ENCODE results near the gene TEAD3.

TEAD3 gene

GRCh38 chr6:35453236-35453635 is 43.6 kb downstream of the TEAD3 start:
- Histone ChIP-seq H3K9ac (ENCODE audit: low read depth, low read length) (no peak overlapping the region), H3K27me3 (ENCODE audit: control insufficient read depth, insufficient read depth, low read length) (peaks cover 6% of the 10 kb centered on the region), H3K4me1 (ENCODE audit: control insufficient read depth, insufficient read depth, low read length) (peaks cover 11% of the 10 kb centered on the region), H3K4me3 (ENCODE audit: low read depth, low read length) (peak overlapping the region; percentile 79), H3K36me3 (ENCODE audit: control insufficient read depth, insufficient read depth, low read length) (peaks cover 12% of the 10 kb centered on the region), H3K9me3 (ENCODE audit: control insufficient read depth, insufficient read depth, low read length) (no peaks in the 10 kb centered on the region)

- Histone ChIP-seq H3K9me3 (ENCODE audit: control insufficient read depth, insufficient read depth, low read length) (no peaks in the 10 kb centered on the region), H3K4me1 (ENCODE audit: control insufficient read depth, insufficient read depth, low read length) (peaks cover 11% of the 10 kb centered on the region), H3K4me3 (ENCODE audit: low read depth, low read length) (peak within 1 kb of the TSS; percentile 79), H3K27me3 (ENCODE audit: control insufficient read depth, insufficient read depth, low read length) (peaks cover 6% of the 10 kb centered on the region), H3K9ac (ENCODE audit: low read depth, low read length) (no peak within 1 kb of the TSS), H3K36me3 (ENCODE audit: control insufficient read depth, insufficient read depth, low read length) (peaks cover 12% of the 10 kb centered on the region)
These were observed 44.4 kb downstream of the TEAD3 start, which contains the start of gene FANCE for GRCh38 chr6:35452183-35453090. Gene FANCE (plus strand): TSS chr6:35452338. CDS start chr6:35452546, 208 bp downstream.

- no peak overlapping the region for H3K9ac ChIP-seq (ENCODE audit: low read depth, low read length)
- H3K4me3 ChIP-seq (ENCODE audit: low read depth, low read length), result peak overlapping the region; percentile 52
- H3K36me3 ChIP-seq (ENCODE audit: control insufficient read depth, insufficient read depth, low read length), result peaks cover 9% of the 10 kb centered on the region
- no peaks in the 10 kb centered on the region for H3K9me3 ChIP-seq (ENCODE audit: control insufficient read depth, insufficient read depth, low read length)
- H3K27me3 ChIP-seq (ENCODE audit: control insufficient read depth, insufficient read depth, low read length), result peaks cover 6% of the 10 kb centered on the region
- H3K4me1 ChIP-seq (ENCODE audit: control insufficient read depth, insufficient read depth, low read length), result peaks cover 11% of the 10 kb centered on the region
These were observed 45.3 kb downstream of the TEAD3 start for GRCh38 chr6:35451354-35452182.

GRCh38 chr6:35449287-35449881 is 47.5 kb downstream of the TEAD3 start:
- Histone ChIP-seq H3K9ac (ENCODE audit: low read depth, low read length) (no peak overlapping the region), H3K4me3 (ENCODE audit: low read depth, low read length) (no peak overlapping the region), H3K9me3 (ENCODE audit: control insufficient read depth, insufficient read depth, low read length) (no peaks in the 10 kb centered on the region), H3K27me3 (ENCODE audit: control insufficient read depth, insufficient read depth, low read length) (peaks cover 6% of the 10 kb centered on the region), H3K4me1 (ENCODE audit: control insufficient read depth, insufficient read depth, low read length) (peaks cover 7% of the 10 kb centered on the region), H3K36me3 (ENCODE audit: control insufficient read depth, insufficient read depth, low read length) (no peaks in the 10 kb centered on the region)

GRCh38 chr6:35448191-35448590 is 48.7 kb downstream of the TEAD3 start:
- Histone ChIP-seq H3K4me1 (ENCODE audit: control insufficient read depth, insufficient read depth, low read length) (peaks cover 5% of the 10 kb centered on the region), H3K36me3 (ENCODE audit: control insufficient read depth, insufficient read depth, low read length) (no peaks in the 10 kb centered on the region), H3K9me3 (ENCODE audit: control insufficient read depth, insufficient read depth, low read length) (no peaks in the 10 kb centered on the region), H3K4me3 (ENCODE audit: low read depth, low read length) (no peak overlapping the region), H3K9ac (ENCODE audit: low read depth, low read length) (no peak overlapping the region), H3K27me3 (ENCODE audit: control insufficient read depth, insufficient read depth, low read length) (peaks cover 6% of the 10 kb centered on the region)

- H3K9me3 ChIP-seq (ENCODE audit: control insufficient read depth, insufficient read depth, low read length), result no peaks in the 10 kb centered on the region
- H3K27me3 ChIP-seq (ENCODE audit: control insufficient read depth, insufficient read depth, low read length), result no peaks in the 10 kb centered on the region
- H3K4me3 ChIP-seq (ENCODE audit: low read depth, low read length), result no peak overlapping the region
These were observed 51.2 kb downstream of the TEAD3 start for GRCh38 chr6:35445691-35446090.

GRCh38 chr6:35443341-35444030 is 53.4 kb downstream of the TEAD3 start:
- H3K36me3 ChIP-seq (ENCODE audit: control insufficient read depth, insufficient read depth, low read length), result no peaks in the 10 kb centered on the region
- no peaks in the 10 kb centered on the region for H3K27me3 ChIP-seq (ENCODE audit: control insufficient read depth, insufficient read depth, low read length)
- no peak overlapping the region for H3K4me3 ChIP-seq (ENCODE audit: low read depth, low read length)
- H3K4me1 ChIP-seq (ENCODE audit: control insufficient read depth, insufficient read depth, low read length), result no peaks in the 10 kb centered on the region
- no peak overlapping the region for H3K9ac ChIP-seq (ENCODE audit: low read depth, low read length)
- no peaks in the 10 kb centered on the region for H3K9me3 ChIP-seq (ENCODE audit: control insufficient read depth, insufficient read depth, low read length)

More at GRCh38 chr6:35445691-35446090, 51.2 kb downstream of the TEAD3 start:
- Histone ChIP-seq H3K4me1 (ENCODE audit: control insufficient read depth, insufficient read depth, low read length) (no peaks in the 10 kb centered on the region), H3K36me3 (ENCODE audit: control insufficient read depth, insufficient read depth, low read length) (no peaks in the 10 kb centered on the region), H3K9ac (ENCODE audit: low read depth, low read length) (no peak overlapping the region)

- no peaks in the 10 kb centered on the region for H3K27me3 ChIP-seq (ENCODE audit: control insufficient read depth, insufficient read depth, low read length)
- no peaks in the 10 kb centered on the region for H3K9me3 ChIP-seq (ENCODE audit: control insufficient read depth, insufficient read depth, low read length)
- no peak overlapping the region for H3K9ac ChIP-seq (ENCODE audit: low read depth, low read length)
These were observed 54.2 kb downstream of the TEAD3 start for GRCh38 chr6:35442693-35443092.

GRCh38 chr6:35441642-35442041 is 55.2 kb downstream of the TEAD3 start:
- Histone ChIP-seq H3K4me1 (ENCODE audit: control insufficient read depth, insufficient read depth, low read length) (no peaks in the 10 kb centered on the region), H3K27me3 (ENCODE audit: control insufficient read depth, insufficient read depth, low read length) (no peaks in the 10 kb centered on the region), H3K9me3 (ENCODE audit: control insufficient read depth, insufficient read depth, low read length) (no peaks in the 10 kb centered on the region), H3K4me3 (ENCODE audit: low read depth, low read length) (no peak overlapping the region), H3K36me3 (ENCODE audit: control insufficient read depth, insufficient read depth, low read length) (no peaks in the 10 kb centered on the region), H3K9ac (ENCODE audit: low read depth, low read length) (no peak overlapping the region)

More at GRCh38 chr6:35442693-35443092, 54.2 kb downstream of the TEAD3 start:
- Histone ChIP-seq H3K36me3 (ENCODE audit: control insufficient read depth, insufficient read depth, low read length) (no peaks in the 10 kb centered on the region), H3K4me1 (ENCODE audit: control insufficient read depth, insufficient read depth, low read length) (no peaks in the 10 kb centered on the region), H3K4me3 (ENCODE audit: low read depth, low read length) (no peak overlapping the region)

GRCh38 chr6:35441205-35441604 is 55.7 kb downstream of the TEAD3 start:
- Histone ChIP-seq H3K36me3 (ENCODE audit: control insufficient read depth, insufficient read depth, low read length) (no peaks in the 10 kb centered on the region), H3K4me1 (ENCODE audit: control insufficient read depth, insufficient read depth, low read length) (no peaks in the 10 kb centered on the region), H3K4me3 (ENCODE audit: low read depth, low read length) (no peak overlapping the region), H3K27me3 (ENCODE audit: control insufficient read depth, insufficient read depth, low read length) (no peaks in the 10 kb centered on the region), H3K9ac (ENCODE audit: low read depth, low read length) (no peak overlapping the region), H3K9me3 (ENCODE audit: control insufficient read depth, insufficient read depth, low read length) (no peaks in the 10 kb centered on the region)

- no peaks in the 10 kb centered on the region for H3K36me3 ChIP-seq (ENCODE audit: control insufficient read depth, insufficient read depth, low read length)
These were observed 57.6 kb downstream of the TEAD3 start for GRCh38 chr6:35439308-35439707.

More at GRCh38 chr6:35439308-35439707, 57.6 kb downstream of the TEAD3 start:
- no peak overlapping the region for H3K4me3 ChIP-seq (ENCODE audit: low read depth, low read length)
- H3K9me3 ChIP-seq (ENCODE audit: control insufficient read depth, insufficient read depth, low read length), result no peaks in the 10 kb centered on the region
- H3K9ac ChIP-seq (ENCODE audit: low read depth, low read length), result no peak overlapping the region
- H3K27me3 ChIP-seq (ENCODE audit: control insufficient read depth, insufficient read depth, low read length), result no peaks in the 10 kb centered on the region
- peaks cover 2% of the 10 kb centered on the region for H3K4me1 ChIP-seq (ENCODE audit: control insufficient read depth, insufficient read depth, low read length)

All from iPS-15b (cell line).